ENCODE measurements around the gene C15orf40. TPM values are rescaled to one million over a fixed set of nuclear protein-coding genes. Genes with fewer than 3 reads are reported as not detected.

Gene C15orf40
- total RNA-seq, 1 experiment from 2014 or later = 27.5 TPM

DNA sequence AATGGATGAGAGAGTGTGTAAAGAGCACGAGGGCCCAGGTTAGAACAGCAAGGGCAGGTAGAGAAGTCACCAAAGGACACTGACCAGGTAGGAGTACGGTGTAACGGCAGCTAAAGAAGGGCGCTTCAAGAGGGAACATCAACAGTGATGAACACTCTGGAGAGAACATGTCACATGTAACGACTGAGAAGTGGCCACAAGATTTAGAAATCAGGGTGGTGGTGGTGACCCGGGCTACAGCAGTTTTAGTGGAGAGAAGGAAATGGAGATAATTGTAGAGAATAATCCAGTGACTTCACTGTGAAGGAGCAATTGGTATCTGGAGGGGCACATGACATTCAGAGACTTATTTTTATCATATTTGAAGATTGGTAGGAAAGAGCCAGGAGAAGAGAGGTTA is 1.2 kb upstream of the C15orf40 start:
- Mint-ChIP-seq H3K4me3 (peak overlapping the region; percentile 98), H3K9me3 (peaks cover 12% of the 10 kb centered on the region), H3K4me1 (peaks cover 34% of the 10 kb centered on the region), H3K27ac (no peak overlapping the region), H3K27me3 (ENCODE audit: low read depth) (no peaks in the 10 kb centered on the region; the same call in 1 of the 2 replicates), H3K36me3 (peaks cover 19% of the 10 kb centered on the region)
- CTCF ChIA-PET = interaction anchor here (1.1 to 1.8 kb wide), 2 partner anchors 13 to 163 kb away, joined by 3 to 5 read pairs; no protein-coding TSS in a partner anchor
- POLR2A ChIA-PET = no interaction called here
- no peak for TF ChIP-seq CREB1 (CRISPR knock-in tag; IDR thresholded peaks at IDR 0.05)
- TF ChIP-seq NFYB (CRISPR knock-in tag; conservative IDR thresholded peaks at IDR 0.05; ENCODE audit: low read depth) = no peak
- TF ChIP-seq SMAD4 (CRISPR knock-in tag; IDR thresholded peaks at IDR 0.05) = no peak
- TF ChIP-seq RORB (CRISPR knock-in tag; IDR thresholded peaks at IDR 0.05) = no peak
- no peak for TF ChIP-seq SP1 (CRISPR knock-in tag; conservative IDR thresholded peaks at IDR 0.05)
- TF ChIP-seq JAZF1 (CRISPR knock-in tag; IDR thresholded peaks at IDR 0.05) = no peak
- TF ChIP-seq, protein P1, sequence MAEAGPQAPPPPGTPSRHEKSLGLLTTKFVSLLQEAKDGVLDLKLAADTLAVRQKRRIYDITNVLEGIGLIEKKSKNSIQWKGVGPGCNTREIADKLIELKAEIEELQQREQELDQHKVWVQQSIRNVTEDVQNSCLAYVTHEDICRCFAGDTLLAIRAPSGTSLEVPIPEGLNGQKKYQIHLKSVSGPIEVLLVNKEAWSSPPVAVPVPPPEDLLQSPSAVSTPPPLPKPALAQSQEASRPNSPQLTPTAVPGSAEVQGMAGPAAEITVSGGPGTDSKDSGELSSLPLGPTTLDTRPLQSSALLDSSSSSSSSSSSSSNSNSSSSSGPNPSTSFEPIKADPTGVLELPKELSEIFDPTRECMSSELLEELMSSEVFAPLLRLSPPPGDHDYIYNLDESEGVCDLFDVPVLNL (CRISPR knock-in tag; IDR thresholded peaks at IDR 0.05; ENCODE audit: borderline replicate concordance, low read depth) = no peak
- ATAC-seq = no peak
- DNase-seq (ENCODE audit: low spot score) = no peak

DNA sequence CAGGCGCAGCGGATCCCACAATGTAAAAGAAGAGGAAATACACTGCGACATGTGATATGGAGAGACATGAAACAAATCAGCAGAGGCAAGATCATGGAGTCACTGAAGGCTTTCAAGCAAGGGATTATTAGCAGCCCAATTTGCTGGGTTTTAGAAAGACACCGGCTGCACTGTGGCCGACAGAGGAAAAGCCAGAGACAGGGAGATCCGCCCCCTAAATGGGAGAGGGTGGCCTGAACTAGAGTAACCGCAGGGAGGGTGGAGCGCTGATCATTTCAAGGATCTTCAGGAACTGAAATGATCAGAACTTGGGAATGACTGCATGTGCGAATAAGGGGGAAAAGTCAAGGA is 612 bp upstream of the C15orf40 start:
- ChIA-PET CTCF (interaction anchor here (0.6 to 1.8 kb wide), 17 partner anchors 9 to 425 kb away, joined by 3 to 19 read pairs (median 3); partner anchors contain the start of gene BNC1), POLR2A (interaction anchor here (0.6 to 1.2 kb wide), 2 partner anchors 196 to 262 kb away, joined by 3 to 4 read pairs; partner anchors contain the start of gene HDGFL3)
- H3K9me3 Mint-ChIP-seq = peaks cover 12% of the 10 kb centered on the region
- ATAC-seq (peak; percentile 7), DNase-seq (ENCODE audit: low spot score) (no peak)
- no peaks in the 10 kb centered on the region; the same call in 1 of the 2 replicates for H3K27me3 Mint-ChIP-seq (ENCODE audit: low read depth)
- peak overlapping the region; percentile 85 for H3K27ac Mint-ChIP-seq
- peak overlapping the region; percentile 98 for H3K4me3 Mint-ChIP-seq
- H3K4me1 Mint-ChIP-seq = peaks cover 34% of the 10 kb centered on the region
- TF ChIP-seq FOXP1 (CRISPR knock-in tag; IDR thresholded peaks at IDR 0.05; ENCODE audit: borderline replicate concordance) = no peak
- TF ChIP-seq, protein P2, sequence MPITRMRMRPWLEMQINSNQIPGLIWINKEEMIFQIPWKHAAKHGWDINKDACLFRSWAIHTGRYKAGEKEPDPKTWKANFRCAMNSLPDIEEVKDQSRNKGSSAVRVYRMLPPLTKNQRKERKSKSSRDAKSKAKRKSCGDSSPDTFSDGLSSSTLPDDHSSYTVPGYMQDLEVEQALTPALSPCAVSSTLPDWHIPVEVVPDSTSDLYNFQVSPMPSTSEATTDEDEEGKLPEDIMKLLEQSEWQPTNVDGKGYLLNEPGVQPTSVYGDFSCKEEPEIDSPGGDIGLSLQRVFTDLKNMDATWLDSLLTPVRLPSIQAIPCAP (CRISPR knock-in tag; IDR thresholded peaks at IDR 0.05) = no peak
- peaks cover 20% of the 10 kb centered on the region for H3K36me3 Mint-ChIP-seq

- H3K4me1 Mint-ChIP-seq = peaks cover 34% of the 10 kb centered on the region
- POLR2A ChIA-PET = interaction anchor here (1.0 to 1.4 kb wide), 3 partner anchors 56 to 261 kb away, joined by 3 to 4 read pairs (median 4); partner anchors contain the start of gene BTBD1
- H3K9me3 Mint-ChIP-seq = peaks cover 12% of the 10 kb centered on the region
- DNase-seq (ENCODE audit: low spot score) (peak; percentile 74), ATAC-seq (peak; percentile 49)
- peak overlapping the region; percentile 98 for H3K4me3 Mint-ChIP-seq
- CTCF ChIA-PET = interaction anchor here (0.5 to 1.8 kb wide), 24 partner anchors 8 to 480 kb away, joined by 3 to 19 read pairs (median 3); partner anchors contain the start of genes BNC1, BTBD1 and RAMAC
- no peaks in the 10 kb centered on the region; the same call in 1 of the 2 replicates for H3K27me3 Mint-ChIP-seq (ENCODE audit: low read depth)
- peak overlapping the region; percentile 89 for H3K27ac Mint-ChIP-seq
- peaks cover 25% of the 10 kb centered on the region for H3K36me3 Mint-ChIP-seq
- TF ChIP-seq GTF2I (CRISPR knock-in tag; conservative IDR thresholded peaks at IDR 0.05) = no peak
- TF ChIP-seq TP53 (CRISPR knock-in tag; IDR thresholded peaks at IDR 0.05) = no peak
- TF ChIP-seq, protein P3, sequence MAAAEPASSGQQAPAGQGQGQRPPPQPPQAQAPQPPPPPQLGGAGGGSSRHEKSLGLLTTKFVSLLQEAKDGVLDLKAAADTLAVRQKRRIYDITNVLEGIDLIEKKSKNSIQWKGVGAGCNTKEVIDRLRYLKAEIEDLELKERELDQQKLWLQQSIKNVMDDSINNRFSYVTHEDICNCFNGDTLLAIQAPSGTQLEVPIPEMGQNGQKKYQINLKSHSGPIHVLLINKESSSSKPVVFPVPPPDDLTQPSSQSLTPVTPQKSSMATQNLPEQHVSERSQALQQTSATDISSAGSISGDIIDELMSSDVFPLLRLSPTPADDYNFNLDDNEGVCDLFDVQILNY (CRISPR knock-in tag; IDR thresholded peaks at IDR 0.05) = no peak
- no peak for TF ChIP-seq ZNF232 (CRISPR knock-in tag; IDR thresholded peaks at IDR 0.05)
- no peak for TF ChIP-seq CREM (CRISPR knock-in tag; IDR thresholded peaks at IDR 0.05)
- no peak for TF ChIP-seq NR2C2 (CRISPR knock-in tag; IDR thresholded peaks at IDR 0.05)
- TF ChIP-seq ZNF396 (CRISPR knock-in tag; IDR thresholded peaks at IDR 0.05; ENCODE audit: borderline replicate concordance) = no peak
- TF ChIP-seq, protein P4, sequence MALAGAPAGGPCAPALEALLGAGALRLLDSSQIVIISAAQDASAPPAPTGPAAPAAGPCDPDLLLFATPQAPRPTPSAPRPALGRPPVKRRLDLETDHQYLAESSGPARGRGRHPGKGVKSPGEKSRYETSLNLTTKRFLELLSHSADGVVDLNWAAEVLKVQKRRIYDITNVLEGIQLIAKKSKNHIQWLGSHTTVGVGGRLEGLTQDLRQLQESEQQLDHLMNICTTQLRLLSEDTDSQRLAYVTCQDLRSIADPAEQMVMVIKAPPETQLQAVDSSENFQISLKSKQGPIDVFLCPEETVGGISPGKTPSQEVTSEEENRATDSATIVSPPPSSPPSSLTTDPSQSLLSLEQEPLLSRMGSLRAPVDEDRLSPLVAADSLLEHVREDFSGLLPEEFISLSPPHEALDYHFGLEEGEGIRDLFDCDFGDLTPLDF (CRISPR knock-in tag; IDR thresholded peaks at IDR 0.05) = 0 out of 2 replicates have a peak, but pooled peaks have one; percentile 12
- TF ChIP-seq ESRRA (CRISPR knock-in tag; IDR thresholded peaks at IDR 0.05; ENCODE audit: borderline replicate concordance) = no peak
- TF ChIP-seq HMGXB4 (CRISPR knock-in tag; IDR thresholded peaks at IDR 0.05) = no peak; the same call in 1 of the 2 replicates
- no peak for TF ChIP-seq NFYB (CRISPR knock-in tag; conservative IDR thresholded peaks at IDR 0.05; ENCODE audit: low read depth)
- TF ChIP-seq MYBL2 (CRISPR knock-in tag; IDR thresholded peaks at IDR 0.05) = no peak
- no peak for TF ChIP-seq RORB (CRISPR knock-in tag; IDR thresholded peaks at IDR 0.05)
- no peak for TF ChIP-seq ETV6 (CRISPR knock-in tag; IDR thresholded peaks at IDR 0.05)
- TF ChIP-seq, protein P5, sequence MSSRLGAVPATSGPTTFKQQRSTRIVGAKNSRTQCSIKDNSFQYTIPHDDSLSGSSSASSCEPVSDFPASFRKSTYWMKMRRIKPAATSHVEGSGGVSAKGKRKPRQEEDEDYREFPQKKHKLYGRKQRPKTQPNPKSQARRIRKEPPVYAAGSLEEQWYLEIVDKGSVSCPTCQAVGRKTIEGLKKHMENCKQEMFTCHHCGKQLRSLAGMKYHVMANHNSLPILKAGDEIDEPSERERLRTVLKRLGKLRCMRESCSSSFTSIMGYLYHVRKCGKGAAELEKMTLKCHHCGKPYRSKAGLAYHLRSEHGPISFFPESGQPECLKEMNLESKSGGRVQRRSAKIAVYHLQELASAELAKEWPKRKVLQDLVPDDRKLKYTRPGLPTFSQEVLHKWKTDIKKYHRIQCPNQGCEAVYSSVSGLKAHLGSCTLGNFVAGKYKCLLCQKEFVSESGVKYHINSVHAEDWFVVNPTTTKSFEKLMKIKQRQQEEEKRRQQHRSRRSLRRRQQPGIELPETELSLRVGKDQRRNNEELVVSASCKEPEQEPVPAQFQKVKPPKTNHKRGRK (CRISPR knock-in tag; IDR thresholded peaks at IDR 0.05; ENCODE audit: borderline replicate concordance) = no peak
- TF ChIP-seq PRRX2 (CRISPR knock-in tag; IDR thresholded peaks at IDR 0.05) = 0 out of 2 replicates have a peak, but pooled peaks have one; percentile 13
- TF ChIP-seq ZNF263 (CRISPR knock-in tag; IDR thresholded peaks at IDR 0.05; ENCODE audit: low read depth) = no peak
These were observed 649 bp downstream of the C15orf40 start for GRCh38 chr15:83010709-83011270.

Measured in WTC11 (cell line).